SK-N-SH (cell line): ENCODE measurements around the gene DNAJC17. TPM values are rescaled to one million over a fixed set of nuclear protein-coding genes. Genes with fewer than 3 reads are reported as not detected.

Source experiments
- CTCF ChIA-PET: fragments of 300-600, 350-600 bp; formaldehyde crosslinking; extraction: SDS; loops from one replicate; lab custom pipeline; 2021; lab: Yijun Ruan, JAX
- POLR2A ChIA-PET: fragments of 350-600 bp; sonication (Branson Sonifier 250); formaldehyde crosslinking; extraction: SDS; loops from one replicate; lab custom pipeline; 2020; ENCODE audit warnings: antibody characterized with exemption, inconsistent platforms; lab: Yijun Ruan, JAX
- DNase-seq: peaks from one replicate; pipeline ENCODE4 v3.0.0; 2012
- H2AFZ ChIP-seq: fragments of 200-600 bp; sonication (generic); 2 replicates; pipeline ENCODE4 v1.8.1; 2016; ENCODE audit warnings: antibody characterized with exemption, mild to moderate bottlenecking, low read depth
- H3F3A ChIP-seq: fragments of 200-600 bp; sonication (generic); replicated peaks from 2 replicates; pipeline ENCODE3; 2016; ENCODE audit warnings: antibody characterized with exemption, mild to moderate bottlenecking; ENCODE audit not compliant: insufficient read depth
- H3K27ac ChIP-seq, 2 experiments: fragments of 200-500 bp in 1 of 2; fragments of 200-600 bp in 1 of 2; sonication (Bioruptor generic) in 1 of 2; sonication (generic), shearing (Covaris generic) in 1 of 2; 2 replicates each; pipeline versions ENCODE4 v1.5.1 to v1.6.1; 2014 to 2016; ENCODE audit warnings: low read depth in 2 of 2, inconsistent platforms in 1 of 2, low read length in 1 of 2, mild to moderate bottlenecking in 1 of 2, mixed read lengths in 1 of 2
- H3K27me3 ChIP-seq: fragments of 200-600 bp; sonication (generic), shearing (Covaris generic); 2 replicates; pipeline ENCODE4 v1.6.1; 2016; ENCODE audit warnings: mixed run types; ENCODE audit not compliant: insufficient read depth
- H3K36me3 ChIP-seq, 2 experiments: fragments of 200-500 bp in 1 of 2; fragments of 200-600 bp in 1 of 2; sonication (Bioruptor generic) in 1 of 2; sonication (generic) in 1 of 2; replicated peaks in 1 of 2; 2 replicates each; pipeline versions ENCODE3 to v1.5.1; 2014 to 2016; ENCODE audit warnings: low read length in 1 of 2, mild to moderate bottlenecking in 1 of 2; ENCODE audit not compliant: insufficient read depth in 2 of 2, control insufficient read depth in 1 of 2
- H3K4me1 ChIP-seq, 2 experiments: fragments of 200-500 bp in 1 of 2; fragments of 200-600 bp in 1 of 2; sonication (Bioruptor generic) in 1 of 2; sonication (generic), shearing (Covaris generic) in 1 of 2; 2 replicates each; pipeline versions ENCODE4 v1.5.1 to v1.6.1; 2014 to 2016; ENCODE audit warnings: low read depth in 1 of 2, low read length in 1 of 2, mixed run types in 1 of 2; ENCODE audit not compliant: insufficient read depth in 2 of 2, control insufficient read depth in 1 of 2
- H3K4me2 ChIP-seq: fragments of 200-600 bp; sonication (generic), shearing (Covaris generic); 2 replicates; pipeline ENCODE4 v1.6.1; 2017; ENCODE audit warnings: mixed run types
- H3K4me3 ChIP-seq, 2 experiments: fragments of 200-500 bp in 1 of 2; fragments of 200-600 bp in 1 of 2; sonication (Bioruptor generic) in 1 of 2; sonication (generic), shearing (Covaris generic) in 1 of 2; 2 replicates each; pipeline versions ENCODE4 v1.5.1 to v1.8.1; 2014 to 2016; ENCODE audit warnings: low read depth in 2 of 2, inconsistent platforms in 1 of 2, low read length in 1 of 2, mild to moderate bottlenecking in 1 of 2, mixed read lengths in 1 of 2, moderate library complexity in 1 of 2
- H3K79me2 ChIP-seq: fragments of 200-600 bp; sonication (generic); 2 replicates; pipeline ENCODE4 v1.8.1; 2017; ENCODE audit warnings: mild to moderate bottlenecking; ENCODE audit not compliant: insufficient read depth
- H3K9ac ChIP-seq: fragments of 200-600 bp; sonication (generic); 2 replicates; pipeline ENCODE4 v1.6.1; 2017; ENCODE audit warnings: mixed run types
- H3K9me2 ChIP-seq: fragments of 200-600 bp; sonication (generic); 2 replicates; pipeline ENCODE4 v1.6.1; 2017; ENCODE audit warnings: mixed run types
- H3K9me3 ChIP-seq: fragments of 200-600 bp; sonication (generic); 2 replicates; pipeline ENCODE4 v1.6.1; 2017; ENCODE audit warnings: mixed run types, mild to moderate bottlenecking, moderate library complexity
- H4K20me1 ChIP-seq: fragments of 200-600 bp; sonication (generic); 2 replicates; pipeline ENCODE4 v1.6.1; 2017; ENCODE audit warnings: mild to moderate bottlenecking, mixed run types; ENCODE audit not compliant: insufficient read depth
- EP300 ChIP-seq, 2 experiments: IDR thresholded peaks; 2 replicates each; pipeline versions ENCODE4 v1.4.0 to v1.6.1; 2012; ENCODE audit warnings: borderline replicate concordance in 1 of 2, low read depth in 1 of 2, low read length in 1 of 2
- FOSL2 ChIP-seq: IDR thresholded peaks from 2 replicates; pipeline ENCODE4 v1.4.0; 2012; ENCODE audit warnings: low read depth, mild to moderate bottlenecking, moderate library complexity, borderline replicate concordance
- FOXM1 ChIP-seq: IDR thresholded peaks from 2 replicates; pipeline ENCODE4 v1.4.0; 2012; ENCODE audit warnings: low read depth, mild to moderate bottlenecking
- GABPA ChIP-seq: IDR thresholded peaks from 2 replicates; pipeline ENCODE4 v1.4.0; 2012; ENCODE audit warnings: low read depth, mild to moderate bottlenecking
- MAX ChIP-seq: IDR thresholded peaks from 2 replicates; pipeline ENCODE4 v1.4.0; 2012; ENCODE audit warnings: low read depth
- MXI1 ChIP-seq: IDR thresholded peaks from 2 replicates; pipeline ENCODE4 v1.6.1; 2012; ENCODE audit warnings: mild to moderate bottlenecking, low read depth, low read length, improper control_type of control experiment
- NFIC ChIP-seq: IDR thresholded peaks from 2 replicates; pipeline ENCODE4 v1.4.0; 2012; ENCODE audit warnings: borderline replicate concordance
- NRF1 ChIP-seq: IDR thresholded peaks from 2 replicates; pipeline ENCODE4 v1.6.1; 2012; ENCODE audit warnings: low read depth, mild to moderate bottlenecking, low read length
- PBX3 ChIP-seq: IDR thresholded peaks from 2 replicates; pipeline ENCODE4; 2012
- RCOR1 ChIP-seq: fragments of 150-350 bp; IDR thresholded peaks from 2 replicates; pipeline ENCODE4 v1.6.1; 2017; ENCODE audit warnings: antibody characterized with exemption, low read length
- RFX5 ChIP-seq: IDR thresholded peaks from 2 replicates; pipeline ENCODE4 v1.6.1; 2012; ENCODE audit warnings: mild to moderate bottlenecking, improper control_type of control experiment, low read length
- RXRA ChIP-seq: IDR thresholded peaks from 2 replicates; pipeline ENCODE4 v1.4.0; 2012; ENCODE audit warnings: low read depth, mild to moderate bottlenecking, borderline replicate concordance
- SIN3A ChIP-seq: IDR thresholded peaks from 2 replicates; pipeline ENCODE4 v1.6.1; 2012; ENCODE audit warnings: low read depth, mild to moderate bottlenecking, low read length, moderate library complexity, borderline replicate concordance
- TAF1 ChIP-seq: IDR thresholded peaks from 2 replicates; pipeline ENCODE4 v1.6.1; 2012; ENCODE audit warnings: low read depth, mild to moderate bottlenecking, low read length, moderate library complexity, borderline replicate concordance
- USF1 ChIP-seq: IDR thresholded peaks from 2 replicates; pipeline ENCODE4 v1.4.0; 2012; ENCODE audit warnings: low read depth, borderline replicate concordance
- YY1 ChIP-seq: IDR thresholded peaks from 2 replicates; pipeline ENCODE4 v1.4.0; 2012; ENCODE audit warnings: low read depth, mild to moderate bottlenecking
- ZBTB33 ChIP-seq: IDR thresholded peaks from 2 replicates; pipeline ENCODE4 v1.4.0; 2012; ENCODE audit warnings: low read depth, borderline replicate concordance
- WGBS: methylation state at CpG from one replicate; pipeline ENCODE4 v1.1.6; 2017; ENCODE audit warnings: low lambda C conversion rate; 5-methylcytosine and 5-hydroxymethylcytosine counted together
- polyA plus RNA-seq, 3 experiments: library from polyadenylated mRNA; depleted of rRNA; stranded (reverse); fragments of >200 nt; gene quantifications; 2 replicates each; pipeline ENCODE4 v1.2.3, GENCODE V29; 2012

DNAJC17 gene
- polyA plus RNA-seq, 1 of the 3 experiments (the other 2 are of a cell fraction) = 61.6 TPM

GRCh38 chr15:40846841-40847222, 39.6 kb upstream of the DNAJC17 start:
- ChIA-PET CTCF (interaction anchor here (1.1 to 8.5 kb wide), 6 partner anchors 9 to 57 kb away, joined by 3 to 120 read pairs (median 12); partner anchors contain the start of gene VPS18), POLR2A (no interaction called here)
- no peaks in the 10 kb centered on the region for H3K36me3 ChIP-seq
- no peaks in the 10 kb centered on the region for H3K79me2 ChIP-seq
- TF ChIP-seq RXRA (no peak), RCOR1 (no peak)
- no peak overlapping the region for H3K4me3 ChIP-seq
- H3F3A ChIP-seq = peaks cover 3% of the 10 kb centered on the region
- H3K9me2 ChIP-seq = no peaks in the 10 kb centered on the region
- DNase-seq = no peak
- H3K27me3 ChIP-seq = peaks cover 9% of the 10 kb centered on the region; the same call in 1 of the 2 replicates
- no peak overlapping the region for H3K9ac ChIP-seq
- H3K9me3 ChIP-seq = no peaks in the 10 kb centered on the region
- H2AFZ ChIP-seq = no peak overlapping the region
- no peaks in the 10 kb centered on the region for H4K20me1 ChIP-seq
- H3K27ac ChIP-seq = no peak overlapping the region
- H3K4me1 ChIP-seq = peaks cover 0 to 17% of the 10 kb centered on the region in 2 experiments; a peak in 1 of 4 replicates
- no peak overlapping the region for H3K4me2 ChIP-seq

GRCh38 chr15:40845511-40846284, 38.4 kb upstream of the DNAJC17 start:
- POLR2A ChIA-PET = interaction anchor here (1.0 kb wide), 1 partner anchor 13 kb away, joined by 3 read pairs; no protein-coding TSS in a partner anchor
- peaks cover 3% of the 10 kb centered on the region for H3F3A ChIP-seq
- H3K27ac ChIP-seq = no peak overlapping the region
- H3K36me3 ChIP-seq = no peaks in the 10 kb centered on the region
- no peak overlapping the region for H2AFZ ChIP-seq
- H3K9me3 ChIP-seq = no peaks in the 10 kb centered on the region
- H3K9ac ChIP-seq = no peak overlapping the region
- H3K4me2 ChIP-seq = no peak overlapping the region
- H3K79me2 ChIP-seq = no peaks in the 10 kb centered on the region
- CTCF ChIA-PET = interaction anchor here (0.7 to 8.5 kb wide), 6 partner anchors 12 to 99 kb away, joined by 3 to 120 read pairs (median 6); partner anchors contain the start of genes RHOV and VPS18
- TF ChIP-seq NFIC (no peak), PBX3 (no peak), NRF1 (no peak), YY1 (no peak)
- DNase-seq = no peak
- peaks cover 9% of the 10 kb centered on the region; the same call in 1 of the 2 replicates for H3K27me3 ChIP-seq
- H3K4me1 ChIP-seq = peaks cover 0 to 17% of the 10 kb centered on the region in 2 experiments; a peak in 1 of 4 replicates
- WGBS = 96% methylated on average over 4 of the region's 8 CpGs
- no peaks in the 10 kb centered on the region for H4K20me1 ChIP-seq
- H3K9me2 ChIP-seq = no peaks in the 10 kb centered on the region
- H3K4me3 ChIP-seq = no peak overlapping the region

GRCh38 chr15:40845036-40845435, 37.8 kb upstream of the DNAJC17 start:
- Histone ChIP-seq H3K9me2 (no peaks in the 10 kb centered on the region), H3K9ac (no peak overlapping the region), H3K4me2 (no peak overlapping the region), H4K20me1 (no peaks in the 10 kb centered on the region), H3K27me3 (peaks cover 9% of the 10 kb centered on the region; the same call in 1 of the 2 replicates), H3F3A (peaks cover 3% of the 10 kb centered on the region), H3K36me3 (no peaks in the 10 kb centered on the region), H3K4me1 (peaks cover 0 to 17% of the 10 kb centered on the region in 2 experiments; a peak in 1 of 4 replicates), H3K4me3 (no peak overlapping the region), H3K79me2 (no peaks in the 10 kb centered on the region), H3K27ac (no peak overlapping the region), H3K9me3 (no peaks in the 10 kb centered on the region), H2AFZ (peak overlapping the region; percentile 40; the same call in 1 of the 2 replicates)
- POLR2A ChIA-PET = interaction anchor here (1.0 kb wide), 1 partner anchor 13 kb away, joined by 3 read pairs; no protein-coding TSS in a partner anchor
- WGBS = 85% methylated on average over 12 of the region's 12 CpGs
- CTCF ChIA-PET = interaction anchor here (0.8 to 8.5 kb wide), 7 partner anchors 12 to 99 kb away, joined by 3 to 120 read pairs (median 7); partner anchors contain the start of genes RHOV and VPS18
- no peak for DNase-seq
- no peak for TF ChIP-seq YY1
- TF ChIP-seq FOXM1 = no peak
- TF ChIP-seq MAX = no peak
- TF ChIP-seq RFX5 = no peak
- TF ChIP-seq NRF1 = no peak
- no peak for TF ChIP-seq FOSL2
- TF ChIP-seq USF1 = no peak
- no peak for TF ChIP-seq ZBTB33
- no peak for TF ChIP-seq EP300 (IDR thresholded peaks at IDR 0.05; ENCODE audit: borderline replicate concordance in 1 of 2, low read depth in 1 of 2, low read length in 1 of 2)
- no peak for TF ChIP-seq TAF1
- TF ChIP-seq GABPA = no peak
- TF ChIP-seq MXI1 = no peak
- no peak for TF ChIP-seq SIN3A
